WTC11 (cell line): ENCODE data around the gene CLEC2L. TPM values are rescaled to one million over a fixed set of nuclear protein-coding genes. Genes with fewer than 3 reads are reported as not detected.

Experiments used
- ATAC-seq: fragments of 200-7000 bp; cut with Tn5 transposase; 2 replicates; pipeline ENCODE4 v1.10.0; 2021; ENCODE audit warnings: mild to moderate bottlenecking, moderate library complexity
- CTCF ChIA-PET: fragments of 300-600 bp; sonication (Branson Sonifier 250); formaldehyde crosslinking; loops from one replicate; lab custom pipeline; 2021; ENCODE audit warnings: antibody characterized with exemption; lab: Charles Lee
- POLR2A ChIA-PET: fragments of 350-600 bp; sonication (Branson Sonifier 250); formaldehyde crosslinking; loops from one replicate; lab custom pipeline; 2021; ENCODE audit warnings: antibody characterized with exemption; lab: Charles Lee
- DNase-seq: peaks from one replicate; pipeline ENCODE4 v3.0.0; 2021; ENCODE audit warnings: low spot score
- H3K27ac Mint-ChIP-seq: 2 replicates; pipeline ENCODE4 v1.8.0; 2021; ENCODE audit warnings: mixed read lengths
- H3K27me3 Mint-ChIP-seq: 2 replicates; pipeline ENCODE4 v1.8.0; 2021; ENCODE audit warnings: low read depth, mild to moderate bottlenecking, moderate library complexity, mixed read lengths
- H3K36me3 Mint-ChIP-seq: 2 replicates; pipeline ENCODE4 v1.8.0; 2021; ENCODE audit warnings: mixed read lengths
- H3K4me1 Mint-ChIP-seq: 2 replicates; pipeline ENCODE4 v1.8.0; 2022; ENCODE audit warnings: mixed read lengths
- H3K4me3 Mint-ChIP-seq: 2 replicates; pipeline ENCODE4 v1.8.0; 2021; ENCODE audit warnings: mild to moderate bottlenecking, moderate library complexity, mixed read lengths
- H3K9me3 Mint-ChIP-seq: 2 replicates; pipeline ENCODE4 v1.8.0; 2021; ENCODE audit warnings: mixed read lengths
- GTF2I ChIP-seq: fragments of 250-450 bp; sonication (Bioruptor Pico); conservative IDR thresholded peaks from 2 replicates; pipeline ENCODE4 v1.4.0; 2021; ENCODE audit warnings: mild to moderate bottlenecking
- JAZF1 ChIP-seq: fragments of 250-450 bp; sonication (Bioruptor Pico); IDR thresholded peaks from 2 replicates; pipeline ENCODE4 v1.9.0; 2021; ENCODE audit warnings: moderate library complexity, mild to moderate bottlenecking, inconsistent platforms
- NFYB ChIP-seq: sonication (generic); formaldehyde crosslinking; conservative IDR thresholded peaks from 2 replicates; pipeline ENCODE4 v1.8.0; 2022; ENCODE audit warnings: low read depth, missing genetic modification reagents
- NR1H2 ChIP-seq: sonication (generic); formaldehyde crosslinking; IDR thresholded peaks from 2 replicates; pipeline ENCODE4 v1.9.0; 2021; ENCODE audit warnings: mild to moderate bottlenecking, moderate library complexity, missing genetic modification reagents
- PRRX2 ChIP-seq: fragments of 250-450 bp; sonication (Bioruptor Pico); IDR thresholded peaks from 2 replicates; pipeline ENCODE4 v1.8.0; 2021; ENCODE audit warnings: mild to moderate bottlenecking
- RELA ChIP-seq: sonication (generic); formaldehyde crosslinking; IDR thresholded peaks from 2 replicates; pipeline ENCODE4 v1.8.1; 2022; ENCODE audit warnings: missing genetic modification reagents, mild to moderate bottlenecking, borderline replicate concordance
- SP1 ChIP-seq: sonication (generic); formaldehyde crosslinking; conservative IDR thresholded peaks from 2 replicates; pipeline ENCODE4 v1.8.1; 2022; ENCODE audit warnings: missing genetic modification reagents
- TEAD4 ChIP-seq: sonication (generic); formaldehyde crosslinking; IDR thresholded peaks from 2 replicates; pipeline ENCODE4 v1.8.0; 2022; ENCODE audit warnings: mild to moderate bottlenecking, missing genetic modification reagents
- ZNF219 ChIP-seq: sonication (generic); formaldehyde crosslinking; IDR thresholded peaks from 2 replicates; pipeline ENCODE4 v1.8.0; 2023; ENCODE audit warnings: missing genetic modification reagents, mild to moderate bottlenecking, borderline replicate concordance
- ZNF317 ChIP-seq: sonication (generic); formaldehyde crosslinking; IDR thresholded peaks from 2 replicates; pipeline ENCODE4 v1.8.1; 2023; ENCODE audit warnings: low read depth, mild to moderate bottlenecking, moderate library complexity, missing genetic modification reagents, borderline replicate concordance
- ZNF416 ChIP-seq: fragments of 250-450 bp; sonication (Bioruptor Pico); IDR thresholded peaks from 2 replicates; pipeline ENCODE4 v1.9.0; 2021; ENCODE audit warnings: mild to moderate bottlenecking, inconsistent platforms
- total RNA-seq: library from RNA; stranded (reverse); gene quantifications from 3 replicates; pipeline ENCODE4 v1.2.3, GENCODE V29; 2021
- TF ChIP-seq, protein P1 (sequence below): sonication (generic); formaldehyde crosslinking; IDR thresholded peaks from 2 replicates; pipeline ENCODE4 v1.8.1; 2022; ENCODE audit warnings: missing genetic modification reagents, borderline replicate concordance
- TF ChIP-seq, protein P2 (sequence below): sonication (generic); formaldehyde crosslinking; conservative IDR thresholded peaks from 2 replicates; pipeline ENCODE4 v1.8.1; 2023; ENCODE audit warnings: mild to moderate bottlenecking, low read depth, missing genetic modification reagents, moderate library complexity
- TF ChIP-seq, protein P3 (sequence below): sonication (generic); formaldehyde crosslinking; IDR thresholded peaks from 2 replicates; pipeline ENCODE4 v1.8.0; 2023; ENCODE audit warnings: mild to moderate bottlenecking, missing genetic modification reagents
- TF ChIP-seq, protein P4 (sequence below): sonication (generic); formaldehyde crosslinking; IDR thresholded peaks from 2 replicates; pipeline ENCODE4 v1.8.0; 2022; ENCODE audit warnings: mild to moderate bottlenecking, missing genetic modification reagents
- TF ChIP-seq, protein P5 (sequence below): sonication (generic); formaldehyde crosslinking; IDR thresholded peaks from 2 replicates; pipeline ENCODE4 v1.8.0; 2022; ENCODE audit warnings: mild to moderate bottlenecking, missing genetic modification reagents
- TF ChIP-seq, protein P6 (sequence below): sonication (generic); formaldehyde crosslinking; IDR thresholded peaks from 2 replicates; pipeline ENCODE4 v1.8.0; 2022; ENCODE audit warnings: mild to moderate bottlenecking, missing genetic modification reagents

CLEC2L gene
- total RNA-seq, 1 experiment from 2014 or later: 0.13 TPM

DNA sequence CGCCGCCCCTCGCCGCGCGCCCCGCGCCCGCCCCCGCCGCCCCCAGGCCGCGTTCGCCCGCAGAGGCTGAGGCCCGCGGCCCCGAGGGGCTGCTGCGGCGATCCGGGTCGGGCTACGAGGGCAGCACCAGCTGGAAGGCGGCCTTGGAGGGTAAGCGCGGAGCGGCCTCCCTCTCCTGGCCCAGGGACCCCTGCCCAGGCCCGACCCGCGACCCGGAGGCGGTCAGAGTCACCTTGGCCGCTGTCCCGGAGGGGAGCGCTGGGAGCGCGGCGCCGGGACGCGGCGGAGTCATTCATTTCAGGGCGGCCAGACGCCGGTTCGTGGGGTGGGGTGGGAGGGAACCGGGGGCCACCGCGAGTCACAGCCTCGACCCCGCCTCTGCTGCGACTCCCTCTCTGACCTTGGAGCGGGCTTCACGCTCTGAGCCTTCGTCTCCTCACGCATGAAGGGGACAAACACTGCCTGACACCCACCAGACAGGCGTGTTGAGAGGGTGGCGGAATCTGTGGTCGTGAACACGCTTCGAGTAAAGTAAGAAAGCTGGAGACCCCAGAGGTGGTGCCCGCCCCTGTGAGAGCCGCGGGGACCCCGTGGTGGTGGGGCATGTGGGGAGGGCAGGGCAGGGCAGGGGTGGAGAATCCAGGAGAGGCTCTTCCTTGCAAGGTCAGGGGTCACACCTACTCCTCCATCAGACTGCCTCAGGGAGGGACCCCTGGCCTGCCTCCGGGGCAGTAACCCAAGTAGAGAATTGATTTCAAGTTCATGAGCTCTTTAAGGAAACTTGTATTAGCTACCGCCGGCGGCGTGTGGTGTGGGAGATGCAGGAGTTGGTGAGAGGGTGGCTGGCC, 707 bp downstream of the CLEC2L start:
- CTCF ChIA-PET: interaction anchor here (0.7 to 3.4 kb wide), 9 partner anchors 19 to 95 kb away, joined by 3 to 17 read pairs (median 3); no protein-coding TSS in a partner anchor
- Mint-ChIP-seq H3K27me3 (peaks cover 68% of the 10 kb centered on the region), H3K4me1 (peaks cover 3% of the 10 kb centered on the region), H3K27ac (no peak overlapping the region), H3K36me3 (no peaks in the 10 kb centered on the region), H3K4me3 (peak overlapping the region; percentile 50), H3K9me3 (peaks cover 9% of the 10 kb centered on the region; the same call in 1 of the 2 replicates)
- peak; percentile 72 for ATAC-seq
- POLR2A ChIA-PET: no interaction called here
- DNase-seq: peak; percentile 51
- TF ChIP-seq NFYB: no peak

DNA sequence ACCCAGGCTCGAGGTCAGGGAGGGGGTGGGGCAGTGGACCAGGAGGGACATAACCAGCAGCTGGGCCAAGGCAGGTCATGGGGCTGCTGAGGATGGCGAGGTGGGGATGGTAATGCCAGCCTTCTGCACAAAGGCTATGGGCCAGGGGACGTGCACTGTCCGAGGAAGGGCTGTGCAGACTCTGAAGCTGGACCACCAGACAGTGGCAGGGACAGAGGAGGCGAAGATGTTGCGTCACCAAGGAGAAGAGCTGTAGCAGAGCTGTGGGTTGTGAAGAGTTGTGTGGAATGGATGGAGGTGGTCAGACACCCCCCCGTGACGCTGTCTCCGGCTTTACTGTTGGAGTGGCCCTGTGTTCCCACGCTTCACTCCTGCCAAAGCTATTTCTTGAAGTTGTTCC, 1.8 kb downstream of the CLEC2L start:
- Mint-ChIP-seq H3K4me3 (no peak overlapping the region), H3K36me3 (no peaks in the 10 kb centered on the region)
- no peak for ATAC-seq
- TF ChIP-seq, protein P1, sequence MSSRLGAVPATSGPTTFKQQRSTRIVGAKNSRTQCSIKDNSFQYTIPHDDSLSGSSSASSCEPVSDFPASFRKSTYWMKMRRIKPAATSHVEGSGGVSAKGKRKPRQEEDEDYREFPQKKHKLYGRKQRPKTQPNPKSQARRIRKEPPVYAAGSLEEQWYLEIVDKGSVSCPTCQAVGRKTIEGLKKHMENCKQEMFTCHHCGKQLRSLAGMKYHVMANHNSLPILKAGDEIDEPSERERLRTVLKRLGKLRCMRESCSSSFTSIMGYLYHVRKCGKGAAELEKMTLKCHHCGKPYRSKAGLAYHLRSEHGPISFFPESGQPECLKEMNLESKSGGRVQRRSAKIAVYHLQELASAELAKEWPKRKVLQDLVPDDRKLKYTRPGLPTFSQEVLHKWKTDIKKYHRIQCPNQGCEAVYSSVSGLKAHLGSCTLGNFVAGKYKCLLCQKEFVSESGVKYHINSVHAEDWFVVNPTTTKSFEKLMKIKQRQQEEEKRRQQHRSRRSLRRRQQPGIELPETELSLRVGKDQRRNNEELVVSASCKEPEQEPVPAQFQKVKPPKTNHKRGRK (CRISPR knock-in tag): no peak
- no peak for TF ChIP-seq GTF2I (CRISPR knock-in tag)
- TF ChIP-seq, protein P2, sequence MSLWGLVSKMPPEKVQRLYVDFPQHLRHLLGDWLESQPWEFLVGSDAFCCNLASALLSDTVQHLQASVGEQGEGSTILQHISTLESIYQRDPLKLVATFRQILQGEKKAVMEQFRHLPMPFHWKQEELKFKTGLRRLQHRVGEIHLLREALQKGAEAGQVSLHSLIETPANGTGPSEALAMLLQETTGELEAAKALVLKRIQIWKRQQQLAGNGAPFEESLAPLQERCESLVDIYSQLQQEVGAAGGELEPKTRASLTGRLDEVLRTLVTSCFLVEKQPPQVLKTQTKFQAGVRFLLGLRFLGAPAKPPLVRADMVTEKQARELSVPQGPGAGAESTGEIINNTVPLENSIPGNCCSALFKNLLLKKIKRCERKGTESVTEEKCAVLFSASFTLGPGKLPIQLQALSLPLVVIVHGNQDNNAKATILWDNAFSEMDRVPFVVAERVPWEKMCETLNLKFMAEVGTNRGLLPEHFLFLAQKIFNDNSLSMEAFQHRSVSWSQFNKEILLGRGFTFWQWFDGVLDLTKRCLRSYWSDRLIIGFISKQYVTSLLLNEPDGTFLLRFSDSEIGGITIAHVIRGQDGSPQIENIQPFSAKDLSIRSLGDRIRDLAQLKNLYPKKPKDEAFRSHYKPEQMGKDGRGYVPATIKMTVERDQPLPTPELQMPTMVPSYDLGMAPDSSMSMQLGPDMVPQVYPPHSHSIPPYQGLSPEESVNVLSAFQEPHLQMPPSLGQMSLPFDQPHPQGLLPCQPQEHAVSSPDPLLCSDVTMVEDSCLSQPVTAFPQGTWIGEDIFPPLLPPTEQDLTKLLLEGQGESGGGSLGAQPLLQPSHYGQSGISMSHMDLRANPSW: no peak
- TF ChIP-seq, protein P3, sequence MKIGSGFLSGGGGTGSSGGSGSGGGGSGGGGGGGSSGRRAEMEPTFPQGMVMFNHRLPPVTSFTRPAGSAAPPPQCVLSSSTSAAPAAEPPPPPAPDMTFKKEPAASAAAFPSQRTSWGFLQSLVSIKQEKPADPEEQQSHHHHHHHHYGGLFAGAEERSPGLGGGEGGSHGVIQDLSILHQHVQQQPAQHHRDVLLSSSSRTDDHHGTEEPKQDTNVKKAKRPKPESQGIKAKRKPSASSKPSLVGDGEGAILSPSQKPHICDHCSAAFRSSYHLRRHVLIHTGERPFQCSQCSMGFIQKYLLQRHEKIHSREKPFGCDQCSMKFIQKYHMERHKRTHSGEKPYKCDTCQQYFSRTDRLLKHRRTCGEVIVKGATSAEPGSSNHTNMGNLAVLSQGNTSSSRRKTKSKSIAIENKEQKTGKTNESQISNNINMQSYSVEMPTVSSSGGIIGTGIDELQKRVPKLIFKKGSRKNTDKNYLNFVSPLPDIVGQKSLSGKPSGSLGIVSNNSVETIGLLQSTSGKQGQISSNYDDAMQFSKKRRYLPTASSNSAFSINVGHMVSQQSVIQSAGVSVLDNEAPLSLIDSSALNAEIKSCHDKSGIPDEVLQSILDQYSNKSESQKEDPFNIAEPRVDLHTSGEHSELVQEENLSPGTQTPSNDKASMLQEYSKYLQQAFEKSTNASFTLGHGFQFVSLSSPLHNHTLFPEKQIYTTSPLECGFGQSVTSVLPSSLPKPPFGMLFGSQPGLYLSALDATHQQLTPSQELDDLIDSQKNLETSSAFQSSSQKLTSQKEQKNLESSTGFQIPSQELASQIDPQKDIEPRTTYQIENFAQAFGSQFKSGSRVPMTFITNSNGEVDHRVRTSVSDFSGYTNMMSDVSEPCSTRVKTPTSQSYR (CRISPR knock-in tag): no peak
- TF ChIP-seq ZNF219 (CRISPR knock-in tag): no peak
- TF ChIP-seq ZNF317 (CRISPR knock-in tag): no peak
- TF ChIP-seq RELA (CRISPR knock-in tag): no peak
- TF ChIP-seq, all 79 proteins: peak for 0
- peaks cover 72% of the 10 kb centered on the region for H3K27me3 Mint-ChIP-seq
- peaks cover 3% of the 10 kb centered on the region for H3K4me1 Mint-ChIP-seq
- H3K9me3 Mint-ChIP-seq: peaks cover 9% of the 10 kb centered on the region; the same call in 1 of the 2 replicates
- ChIA-PET CTCF (interaction anchor here (0.9 to 3.4 kb wide), 5 partner anchors 20 to 94 kb away, joined by 3 to 17 read pairs (median 3); no protein-coding TSS in a partner anchor), POLR2A (no interaction called here)
- DNase-seq: no peak
- no peak overlapping the region for H3K27ac Mint-ChIP-seq

DNA sequence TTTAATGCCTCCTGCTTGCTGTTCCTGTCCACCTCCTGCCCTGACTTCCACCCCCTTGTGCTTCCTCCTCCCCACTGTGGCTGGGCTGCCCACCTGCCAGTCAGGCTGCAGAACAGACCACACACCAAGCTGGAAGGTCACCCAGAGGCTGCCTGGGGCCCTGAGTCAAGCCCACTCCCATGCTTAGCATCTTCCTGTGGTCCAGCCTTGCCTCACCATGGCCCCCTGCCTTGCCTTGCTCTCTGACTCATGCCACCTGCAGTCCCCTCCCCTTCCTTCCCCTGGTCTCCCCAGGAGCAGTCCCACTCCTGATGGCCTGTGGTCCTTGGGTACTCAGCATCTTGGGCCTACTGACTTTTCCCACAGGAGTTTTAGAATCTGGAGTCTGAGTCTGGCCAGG, 2.3 kb downstream of the CLEC2L start:
- Mint-ChIP-seq H3K27ac (no peak overlapping the region), H3K4me3 (no peak overlapping the region), H3K9me3 (peaks cover 9% of the 10 kb centered on the region; the same call in 1 of the 2 replicates), H3K36me3 (no peaks in the 10 kb centered on the region), H3K4me1 (peaks cover 3% of the 10 kb centered on the region), H3K27me3 (peaks cover 67% of the 10 kb centered on the region)
- ATAC-seq: no peak
- ChIA-PET POLR2A (no interaction called here), CTCF (interaction anchor here (0.9 to 3.4 kb wide), 3 partner anchors 20 to 32 kb away, joined by 3 to 17 read pairs (median 3); no protein-coding TSS in a partner anchor)
- DNase-seq: no peak
- TF ChIP-seq, protein P4, sequence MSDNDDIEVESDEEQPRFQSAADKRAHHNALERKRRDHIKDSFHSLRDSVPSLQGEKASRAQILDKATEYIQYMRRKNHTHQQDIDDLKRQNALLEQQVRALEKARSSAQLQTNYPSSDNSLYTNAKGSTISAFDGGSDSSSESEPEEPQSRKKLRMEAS (CRISPR knock-in tag): no peak
- TF ChIP-seq JAZF1 (no peak), NR1H2 (CRISPR knock-in tag) (no peak), SP1 (CRISPR knock-in tag) (no peak), ZNF416 (CRISPR knock-in tag) (no peak), PRRX2 (CRISPR knock-in tag) (no peak), TEAD4 (CRISPR knock-in tag) (no peak)
- TF ChIP-seq, protein P5, sequence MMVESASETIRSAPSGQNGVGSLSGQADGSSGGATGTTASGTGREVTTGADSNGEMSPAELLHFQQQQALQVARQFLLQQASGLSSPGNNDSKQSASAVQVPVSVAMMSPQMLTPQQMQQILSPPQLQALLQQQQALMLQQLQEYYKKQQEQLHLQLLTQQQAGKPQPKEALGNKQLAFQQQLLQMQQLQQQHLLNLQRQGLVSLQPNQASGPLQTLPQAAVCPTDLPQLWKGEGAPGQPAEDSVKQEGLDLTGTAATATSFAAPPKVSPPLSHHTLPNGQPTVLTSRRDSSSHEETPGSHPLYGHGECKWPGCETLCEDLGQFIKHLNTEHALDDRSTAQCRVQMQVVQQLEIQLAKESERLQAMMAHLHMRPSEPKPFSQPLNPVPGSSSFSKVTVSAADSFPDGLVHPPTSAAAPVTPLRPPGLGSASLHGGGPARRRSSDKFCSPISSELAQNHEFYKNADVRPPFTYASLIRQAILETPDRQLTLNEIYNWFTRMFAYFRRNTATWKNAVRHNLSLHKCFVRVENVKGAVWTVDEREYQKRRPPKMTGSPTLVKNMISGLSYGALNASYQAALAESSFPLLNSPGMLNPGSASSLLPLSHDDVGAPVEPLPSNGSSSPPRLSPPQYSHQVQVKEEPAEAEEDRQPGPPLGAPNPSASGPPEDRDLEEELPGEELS (CRISPR knock-in tag): no peak
- TF ChIP-seq, protein P6, sequence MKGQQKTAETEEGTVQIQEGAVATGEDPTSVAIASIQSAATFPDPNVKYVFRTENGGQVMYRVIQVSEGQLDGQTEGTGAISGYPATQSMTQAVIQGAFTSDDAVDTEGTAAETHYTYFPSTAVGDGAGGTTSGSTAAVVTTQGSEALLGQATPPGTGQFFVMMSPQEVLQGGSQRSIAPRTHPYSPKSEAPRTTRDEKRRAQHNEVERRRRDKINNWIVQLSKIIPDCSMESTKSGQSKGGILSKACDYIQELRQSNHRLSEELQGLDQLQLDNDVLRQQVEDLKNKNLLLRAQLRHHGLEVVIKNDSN (CRISPR knock-in tag): no peak
- TF ChIP-seq, protein P3 (CRISPR knock-in tag): no peak
